ENCODE data around the gene UBE2Q1.

UBE2Q1 gene

GRCh38 chr1:154512760-154513159 lies 45.7 kb downstream of the UBE2Q1 start:
- peaks cover 2% of the 10 kb centered on the region for H3K36me3 Mint-ChIP-seq (ENCODE audit: insufficient read depth)
- H3K4me1 Mint-ChIP-seq: no peaks in the 10 kb centered on the region
- ATAC-seq (replicated peaks; ENCODE audit: extremely low read depth, poor library complexity, severe bottlenecking): no peak
- DNase-seq (ENCODE audit: low spot score in 2 of 2): no peak
- H3K9me3 Mint-ChIP-seq: no peaks in the 10 kb centered on the region
- H3K4me3 Mint-ChIP-seq: no peak overlapping the region
- no peak overlapping the region for H3K27ac Mint-ChIP-seq (ENCODE audit: low read depth)
- peaks cover 72% of the 10 kb centered on the region for H3K27me3 Mint-ChIP-seq

- H3K27me3 Mint-ChIP-seq: peaks cover 80% of the 10 kb centered on the region
These were observed 54.6 kb downstream of the UBE2Q1 start for GRCh38 chr1:154503898-154504297.

GRCh38 chr1:154502744-154503115 lies 55.7 kb downstream of the UBE2Q1 start:
- no peaks in the 10 kb centered on the region for H3K36me3 Mint-ChIP-seq (ENCODE audit: insufficient read depth)
- peaks cover 71% of the 10 kb centered on the region for H3K27me3 Mint-ChIP-seq
- DNase-seq (ENCODE audit: low spot score in 2 of 2): no peak
- peak overlapping the region; percentile 36 for H3K4me3 Mint-ChIP-seq
- ATAC-seq (replicated peaks; ENCODE audit: extremely low read depth, poor library complexity, severe bottlenecking): no peak
- H3K9me3 Mint-ChIP-seq: no peaks in the 10 kb centered on the region
- no peaks in the 10 kb centered on the region for H3K4me1 Mint-ChIP-seq
- H3K27ac Mint-ChIP-seq (ENCODE audit: low read depth): no peak overlapping the region

More at GRCh38 chr1:154503898-154504297, 54.6 kb downstream of the UBE2Q1 start:
- ATAC-seq (replicated peaks; ENCODE audit: extremely low read depth, poor library complexity, severe bottlenecking): no peak
- Mint-ChIP-seq H3K4me3 (peak overlapping the region; percentile 25), H3K9me3 (no peaks in the 10 kb centered on the region), H3K27ac (ENCODE audit: low read depth) (no peak overlapping the region), H3K4me1 (no peaks in the 10 kb centered on the region), H3K36me3 (ENCODE audit: insufficient read depth) (no peaks in the 10 kb centered on the region)
- DNase-seq (ENCODE audit: low spot score in 2 of 2): no peak

- DNase-seq (ENCODE audit: low spot score in 2 of 2): no peak
- H3K36me3 Mint-ChIP-seq (ENCODE audit: insufficient read depth): no peaks in the 10 kb centered on the region
- no peak for ATAC-seq (replicated peaks; ENCODE audit: extremely low read depth, poor library complexity, severe bottlenecking)
- no peaks in the 10 kb centered on the region for H3K4me1 Mint-ChIP-seq
- H3K27me3 Mint-ChIP-seq: peaks cover 66% of the 10 kb centered on the region
- H3K9me3 Mint-ChIP-seq: no peaks in the 10 kb centered on the region
- H3K27ac Mint-ChIP-seq (ENCODE audit: low read depth): no peak within 1 kb of the TSS
- peak within 1 kb of the TSS; percentile 36 for H3K4me3 Mint-ChIP-seq
These were observed 56.3 kb downstream of the UBE2Q1 start, which contains the start of the genes SHE and TDRD10 for GRCh38 chr1:154502066-154502743. SHE (minus strand) TSS chr1:154502412; CDS start chr1:154502026, 386 bp downstream. TDRD10 (plus strand) TSS chr1:154502219; CDS start chr1:154506904, 4,685 bp downstream.

- Mint-ChIP-seq H3K36me3 (ENCODE audit: insufficient read depth) (no peaks in the 10 kb centered on the region), H3K4me1 (peaks cover 5% of the 10 kb centered on the region), H3K9me3 (no peaks in the 10 kb centered on the region), H3K27ac (ENCODE audit: low read depth) (no peak overlapping the region), H3K4me3 (peak overlapping the region; percentile 25), H3K27me3 (peaks cover 60% of the 10 kb centered on the region)
- DNase-seq (ENCODE audit: low spot score in 2 of 2) (no peak), ATAC-seq (replicated peaks; ENCODE audit: extremely low read depth, poor library complexity, severe bottlenecking) (no peak)
These were observed 56.9 kb downstream of the UBE2Q1 start for GRCh38 chr1:154501423-154502065.

GRCh38 chr1:154500533-154500932 lies 57.9 kb downstream of the UBE2Q1 start:
- Mint-ChIP-seq H3K36me3 (ENCODE audit: insufficient read depth) (no peaks in the 10 kb centered on the region), H3K4me1 (peaks cover 5% of the 10 kb centered on the region), H3K27ac (ENCODE audit: low read depth) (no peak overlapping the region), H3K4me3 (no peak overlapping the region), H3K27me3 (peaks cover 50% of the 10 kb centered on the region), H3K9me3 (no peaks in the 10 kb centered on the region)
- DNase-seq (ENCODE audit: low spot score in 2 of 2) (no peak), ATAC-seq (replicated peaks; ENCODE audit: extremely low read depth, poor library complexity, severe bottlenecking) (no peak)

- no peaks in the 10 kb centered on the region for H3K36me3 Mint-ChIP-seq (ENCODE audit: insufficient read depth)
- ATAC-seq (replicated peaks; ENCODE audit: extremely low read depth, poor library complexity, severe bottlenecking): no peak
These were observed 59.0 kb downstream of the UBE2Q1 start for GRCh38 chr1:154499446-154499845.

More at GRCh38 chr1:154499446-154499845, 59.0 kb downstream of the UBE2Q1 start:
- H3K27me3 Mint-ChIP-seq: peaks cover 41% of the 10 kb centered on the region
- H3K4me3 Mint-ChIP-seq: no peak overlapping the region
- H3K9me3 Mint-ChIP-seq: no peaks in the 10 kb centered on the region
- H3K27ac Mint-ChIP-seq (ENCODE audit: low read depth): no peak overlapping the region
- H3K4me1 Mint-ChIP-seq: peaks cover 5% of the 10 kb centered on the region
- no peak for DNase-seq (ENCODE audit: low spot score in 2 of 2)

Measured in central memory CD8-positive, alpha-beta T cell (primary cell).